CD14-positive monocyte (primary cell): ENCODE measurements around the gene LPA. TPM values are rescaled to one million over a fixed set of nuclear protein-coding genes. Genes with fewer than 3 reads are reported as not detected.

Experiments
- DNase-seq, 3 donors: peaks; one replicate each; pipeline ENCODE4 v3.0.0-alpha.2; 2011 to 2022
- H2AFZ ChIP-seq: 2 replicates; pipeline ENCODE4 v1.6.0; 2012; ENCODE audit warnings: mild to moderate bottlenecking, low read depth, low read length, inconsistent platforms; ENCODE audit not compliant: insufficient read depth, poor library complexity, severe bottlenecking
- H3K27ac ChIP-seq, 2 donors: 1 replicate in 1 of 2; 2 replicates in 1 of 2; pipeline ENCODE4 v1.5.1; 2012 to 2013; ENCODE audit warnings: low read length in 2 of 2, control low read depth in 1 of 2, inconsistent platforms in 1 of 2, low read depth in 1 of 2, mild to moderate bottlenecking in 1 of 2
- H3K27me3 ChIP-seq, 2 donors: one replicate each; pipeline versions ENCODE4 v1.6.0 to v1.6.1; 2011 to 2013; ENCODE audit warnings: low read length in 2 of 2; ENCODE audit not compliant: control insufficient read depth in 2 of 2, insufficient read depth in 2 of 2
- H3K36me3 ChIP-seq, 2 donors: replicated peaks in 1 of 2; 1 replicate in 1 of 2; 2 replicates in 1 of 2; pipeline versions ENCODE4 v1.5.1 to v1.6.1; 2012 to 2013; ENCODE audit warnings: low read length in 2 of 2, control low read depth in 1 of 2, inconsistent platforms in 1 of 2, mild to moderate bottlenecking in 1 of 2; ENCODE audit not compliant: insufficient read depth in 2 of 2, control insufficient read depth in 1 of 2
- H3K4me1 ChIP-seq, 2 donors: 1 replicate in 1 of 2; 2 replicates in 1 of 2; pipeline versions ENCODE4 v1.5.1 to v1.6.1; 2012 to 2013; ENCODE audit warnings: low read length in 2 of 2, control low read depth in 1 of 2, inconsistent platforms in 1 of 2, mild to moderate bottlenecking in 1 of 2, moderate library complexity in 1 of 2; ENCODE audit not compliant: insufficient read depth in 2 of 2, control insufficient read depth in 1 of 2
- H3K4me2 ChIP-seq: replicated peaks from 2 replicates; pipeline ENCODE3; 2012; ENCODE audit warnings: low read length, moderate library complexity, mild to moderate bottlenecking; ENCODE audit not compliant: poor library complexity, severe bottlenecking; ENCODE audit errors: extremely low read depth
- H3K4me3 ChIP-seq, 3 experiments: fragments of 200-600 bp in 1 of 3; sonication (generic) in 1 of 3; replicated peaks in 1 of 3; 1 replicate in 2 of 3; 2 replicates in 1 of 3; pipeline ENCODE4 v1.5.1; 2011 to 2013; ENCODE audit warnings: low read length in 3 of 3, mild to moderate bottlenecking in 3 of 3, control low read depth in 2 of 3, low read depth in 2 of 3, inconsistent platforms in 1 of 3, moderate library complexity in 1 of 3
- H3K79me2 ChIP-seq: 2 replicates; pipeline ENCODE4 v1.6.0; 2012; ENCODE audit warnings: mild to moderate bottlenecking, control low read depth, inconsistent platforms, low read length, moderate library complexity; ENCODE audit not compliant: insufficient read depth
- H3K9ac ChIP-seq: 2 replicates; pipeline ENCODE4 v1.6.0; 2017; ENCODE audit warnings: low read length, mild to moderate bottlenecking; ENCODE audit not compliant: insufficient read depth, poor library complexity, severe bottlenecking
- H3K9me3 ChIP-seq, 2 donors: replicated peaks in 1 of 2; 1 replicate in 1 of 2; 2 replicates in 1 of 2; pipeline versions ENCODE4 v1.5.1 to v1.6.1; 2012 to 2013; ENCODE audit warnings: low read length in 2 of 2, control low read depth in 1 of 2; ENCODE audit not compliant: control insufficient read depth in 1 of 2, insufficient read depth in 1 of 2
- H4K20me1 ChIP-seq: 2 replicates; pipeline ENCODE4 v1.6.0; 2012; ENCODE audit warnings: mild to moderate bottlenecking, low read length, control low read depth, moderate library complexity; ENCODE audit not compliant: insufficient read depth
- H3K27ac Mint-ChIP-seq, 7 donors: one replicate each; pipeline ENCODE4 v1.8.0; 2020; ENCODE audit warnings: mild to moderate bottlenecking in 7 of 7, mixed read lengths in 7 of 7, moderate library complexity in 6 of 7, inconsistent platforms in 2 of 7
- H3K27me3 Mint-ChIP-seq, 3 donors: one replicate each; pipeline ENCODE4 v1.8.0; 2021 to 2022; ENCODE audit warnings: low read depth in 3 of 3, mild to moderate bottlenecking in 3 of 3, mixed read lengths in 3 of 3, moderate library complexity in 3 of 3, inconsistent platforms in 1 of 3
- H3K36me3 Mint-ChIP-seq, 2 donors: one replicate each; pipeline ENCODE4 v1.8.0; 2020; ENCODE audit warnings: mixed read lengths in 2 of 2, inconsistent platforms in 1 of 2, mild to moderate bottlenecking in 1 of 2
- H3K4me1 Mint-ChIP-seq: one replicate; pipeline ENCODE4 v1.8.0; 2020; ENCODE audit warnings: mild to moderate bottlenecking, mixed read lengths
- H3K4me3 Mint-ChIP-seq, 2 donors: one replicate each; pipeline ENCODE4 v1.8.0; 2020; ENCODE audit warnings: mild to moderate bottlenecking in 2 of 2, mixed read lengths in 2 of 2, moderate library complexity in 1 of 2
- H3K9me3 Mint-ChIP-seq, 7 donors: one replicate each; pipeline ENCODE4 v1.8.0; 2020 to 2022; ENCODE audit warnings: mixed read lengths in 7 of 7, mild to moderate bottlenecking in 6 of 7, moderate library complexity in 6 of 7, inconsistent platforms in 2 of 7
- CTCF ChIP-seq: fragments of 200-600 bp; IDR thresholded peaks from one replicate; pipeline ENCODE4 v1.8.0; 2022; ENCODE audit warnings: antibody characterized with exemption, mild to moderate bottlenecking
- WGBS: methylation state at CpG from one replicate; pipeline ENCODE4 v1.1.5; 2013; ENCODE audit warnings: missing lambda C conversion rate; ENCODE audit not compliant: insufficient coverage; 5-methylcytosine and 5-hydroxymethylcytosine counted together
- intact Hi-C, 2 donors: fragments of 100-400 bp; cut with micrococcal nuclease; formaldehyde crosslinking; loops; one replicate each; pipeline versions ENCODE4 v1.15.0 to v1.15.1; 2023
- polyA plus RNA-seq, 3 donors: library from polyadenylated mRNA; depleted of rRNA in 1 of 3; unstranded in 2 of 3; stranded (reverse) in 1 of 3; fragments of 300-500 nt in 2 of 3; fragments of >200 nt in 1 of 3; fragmentation: Illumina TruSeq in 2 of 3; gene quantifications; 1 replicate in 2 of 3; 2 replicates in 1 of 3; pipeline ENCODE4 v1.2.3, GENCODE V29; 2012 to 2021

LPA gene
- polyA plus RNA-seq, 3 donors, result not detected

DNA sequence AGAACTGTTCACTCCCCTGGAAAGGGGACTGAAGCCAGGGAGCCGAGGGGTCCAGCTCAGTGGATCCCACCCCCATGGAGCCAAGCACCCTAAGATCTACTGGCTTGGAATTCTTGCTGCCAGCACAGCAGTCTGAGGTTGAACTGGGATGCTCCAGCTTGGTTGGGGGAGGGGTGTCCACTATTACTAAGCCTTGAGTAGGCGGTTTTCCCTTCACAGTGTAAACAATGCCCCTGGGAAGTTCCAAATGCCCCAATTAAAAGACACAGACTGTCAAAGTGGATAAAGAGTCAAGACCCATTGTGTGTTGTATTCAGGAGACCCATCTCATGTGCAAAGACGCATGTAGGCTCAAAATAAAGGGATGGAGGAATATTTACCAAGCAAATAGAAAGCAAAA, 150.2 kb downstream of the LPA start:
- no peak for TF ChIP-seq CTCF
- Histone ChIP-seq H3K9ac (no peak overlapping the region), H3K27ac (no peak overlapping the region), H3K4me1 (no peaks in the 10 kb centered on the region), H3K27me3 (no peaks in the 10 kb centered on the region), H4K20me1 (no peaks in the 10 kb centered on the region), H3K4me2 (no peak overlapping the region), H3K79me2 (no peaks in the 10 kb centered on the region), H3K4me3 (no peak overlapping the region), H3K36me3 (no peaks in the 10 kb centered on the region), H2AFZ (no peak overlapping the region), H3K9me3 (no peaks in the 10 kb centered on the region)
- 100% methylated on average over 2 of the region's 3 CpGs for WGBS
- H3K27me3 Mint-ChIP-seq, result peaks cover 5 to 28% (median 14%) of the 10 kb centered on the region in 3 donors
- H3K4me1 Mint-ChIP-seq, result no peaks in the 10 kb centered on the region
- no peak overlapping the region for H3K4me3 Mint-ChIP-seq
- H3K27ac Mint-ChIP-seq, result no peak overlapping the region
- DNase-seq, result no peak
- H3K36me3 Mint-ChIP-seq, result no peaks in the 10 kb centered on the region
- intact Hi-C loops, result no loop called here
- peaks cover 0 to 8% (median 6%) of the 10 kb centered on the region in 7 donors for H3K9me3 Mint-ChIP-seq

DNA sequence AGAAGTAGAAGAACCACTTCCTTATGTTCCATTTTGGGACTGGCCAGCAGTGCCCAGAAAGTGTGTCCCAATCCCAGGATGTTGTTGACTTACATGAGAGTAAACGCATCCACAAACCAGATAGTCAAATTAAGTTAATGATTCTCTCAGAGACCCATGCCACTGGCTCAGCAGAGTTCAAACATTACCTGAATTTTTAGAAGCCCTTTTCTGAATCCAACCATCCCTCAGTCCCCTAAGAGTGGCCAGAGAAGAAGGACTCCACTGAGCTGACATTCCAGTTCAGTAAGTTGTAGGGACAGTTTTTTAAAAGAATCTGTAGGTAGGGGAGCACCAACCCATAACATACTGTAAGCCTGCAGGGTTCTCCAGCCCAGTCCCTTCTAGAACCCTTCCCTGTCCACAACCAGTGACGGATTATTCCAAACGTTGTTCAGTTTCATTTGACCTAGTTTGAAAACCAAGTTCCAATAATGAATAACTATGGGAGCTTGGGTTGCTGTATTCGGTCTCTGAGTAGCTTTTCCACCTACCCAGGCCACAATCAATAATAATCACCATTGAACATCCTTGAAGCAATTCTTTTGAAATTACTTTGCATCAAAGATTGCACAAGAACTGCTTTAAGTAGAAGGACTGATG, 153.0 kb downstream of the LPA start:
- H3K27me3 Mint-ChIP-seq, result peaks cover 1 to 19% (median 8%) of the 10 kb centered on the region in 3 donors
- H3K4me1 ChIP-seq, result no peaks in the 10 kb centered on the region
- H3K4me3 Mint-ChIP-seq, result no peak overlapping the region
- no peak overlapping the region for H3K4me3 ChIP-seq
- no peak for DNase-seq
- H3K36me3 Mint-ChIP-seq, result no peaks in the 10 kb centered on the region
- H3K9ac ChIP-seq, result no peak overlapping the region
- intact Hi-C loops, result no loop called here
- no peak overlapping the region for H3K27ac ChIP-seq
- H2AFZ ChIP-seq, result no peak overlapping the region
- H3K9me3 Mint-ChIP-seq, result peaks cover 0 to 8% (median 6%) of the 10 kb centered on the region in 7 donors
- no peak overlapping the region for H3K27ac Mint-ChIP-seq
- no peaks in the 10 kb centered on the region for H3K4me1 Mint-ChIP-seq
- no peaks in the 10 kb centered on the region for H3K9me3 ChIP-seq
- WGBS, result no CpG with 5 or more reads among the region's 4 CpGs
- no peaks in the 10 kb centered on the region for H3K27me3 ChIP-seq
- H3K4me2 ChIP-seq, result no peak overlapping the region
- no peaks in the 10 kb centered on the region for H4K20me1 ChIP-seq
- no peaks in the 10 kb centered on the region for H3K36me3 ChIP-seq
- no peaks in the 10 kb centered on the region for H3K79me2 ChIP-seq
- no peak for TF ChIP-seq CTCF
